ENCODE measurements around the gene LIN28A. TPM values are rescaled to one million over a fixed set of nuclear protein-coding genes. Genes with fewer than 3 reads are reported as not detected.

The LIN28A gene
- total and polyA plus RNA-seq, 10 of the 15 experiments (the other 5 are each of a cell fraction or from before 2014, with no cell fraction given), result 0.13 to 0.59 (median 0.30) TPM; not detected in 7

GRCh38 chr1:26472901-26473845, 62.6 kb downstream of the LIN28A start:
- BruUV-seq (replicated peaks), result TSS peak; percentile 69
- Histone ChIP-seq H3K4me2 (ENCODE audit: control insufficient read depth, insufficient read depth) (peak overlapping the region; percentile 77), H3K4me1 (ENCODE audit: control insufficient read depth, insufficient read depth, low read length) (peaks cover 19% of the 10 kb centered on the region), H3K27ac (ENCODE audit: control insufficient read depth, insufficient read depth) (peak overlapping the region; percentile 98), H3K36me3 (ENCODE audit: control insufficient read depth in 2 of 2, insufficient read depth in 2 of 2, low read length in 1 of 2) (peaks cover 11 to 34% of the 10 kb centered on the region in 2 experiments), H3K79me2 (ENCODE audit: control insufficient read depth, insufficient read depth, low read length) (peaks cover 25% of the 10 kb centered on the region), H4K20me1 (ENCODE audit: control insufficient read depth, insufficient read depth) (no peaks in the 10 kb centered on the region; the same call in 1 of the 2 replicates), H3K9me3 (replicated peaks; ENCODE audit: control insufficient read depth, insufficient read depth, low read length) (no peaks in the 10 kb centered on the region), H2AFZ (ENCODE audit: control insufficient read depth, low read depth, low read length) (no peak overlapping the region), H3K4me3 (peak overlapping the region; percentile 84), H3K27me3 (replicated peaks in 1 of 2; ENCODE audit: control insufficient read depth in 2 of 2, insufficient read depth in 2 of 2, low read length in 1 of 2) (no peaks in the 10 kb centered on the region), H3K9ac (ENCODE audit: control insufficient read depth, insufficient read depth, low read length) (peak overlapping the region; percentile 98)
- DNase-seq (ENCODE audit: low read depth, low spot score) (peak; percentile 67), ATAC-seq (peak; percentile 81), FAIRE-seq (peak; percentile 41)
- POLR2A ChIA-PET, result interaction anchor here (0.6 to 4.5 kb wide), 5 partner anchors 17 to 970 kb away, joined by 3 to 24 read pairs (median 4); partner anchors contain the start of genes CD52 and DHDDS
- in situ Hi-C loops (cut with MboI) (no loop called here), intact Hi-C loops (cut with micrococcal nuclease; ENCODE audit: unreplicated experiment) (no loop called here)
- SMC1A ChIA-PET (ENCODE audit: uncharacterized antibody, unreplicated experiment), result no interaction called here
- CTCF ChIA-PET, result interaction anchor here (0.6 to 3.6 kb wide), 3 partner anchors 13 to 93 kb away, joined by 3 to 14 read pairs (median 3); no protein-coding TSS in a partner anchor
- RAD21 ChIA-PET (ENCODE audit: unreplicated experiment), result interaction anchor here (2.8 kb wide), 1 partner anchor 28 kb away, joined by 12 read pairs; no protein-coding TSS in a partner anchor
- 2% methylated on average over 52 of the region's 71 CpGs for WGBS (ENCODE audit: insufficient coverage, insufficient replicate concordance, low lambda C conversion rate, missing lambda C conversion rate)
- TF ChIP-seq E2F8 (IDR thresholded peaks at IDR 0.05; ENCODE audit: low read depth, partially characterized antibody) (no peak), LARP7 (IDR thresholded peaks at IDR 0.05) (0 out of 2 replicates have a peak, but pooled peaks have one; percentile 25), WRNIP1 (IDR thresholded peaks at IDR 0.05; ENCODE audit: borderline replicate concordance, low read depth, low read length) (no peak), RUNX3 (IDR thresholded peaks at IDR 0.05; ENCODE audit: low read length) (peak; percentile 54), ELK1 (IDR thresholded peaks at IDR 0.05; ENCODE audit: low read depth, low read length) (no peak), SMAD1 (IDR thresholded peaks at IDR 0.05; ENCODE audit: low read depth, partially characterized antibody) (no peak), RELA (IDR thresholded peaks at IDR 0.05; ENCODE audit: borderline replicate concordance, partially characterized antibody) (no peak), MEF2A (IDR thresholded peaks at IDR 0.05; ENCODE audit: insufficient read depth, low read depth, low read length) (0 out of 2 replicates have a peak, but pooled peaks have one; percentile 25), ZNF274 (IDR thresholded peaks at IDR 0.05; ENCODE audit: insufficient read depth, insufficient read length) (no peak), ZNF687 (IDR thresholded peaks at IDR 0.05) (no peak), EP300 (IDR thresholded peaks at IDR 0.05; ENCODE audit: borderline replicate concordance in 1 of 2, control insufficient read depth in 1 of 2, low read depth in 2 of 2, low read length in 2 of 2) (no peak), CREM (IDR thresholded peaks at IDR 0.05; ENCODE audit: low read depth) (no peak), MEF2B (IDR thresholded peaks at IDR 0.05; ENCODE audit: partially characterized antibody, poor library complexity, severe bottlenecking) (peak; percentile 32), RAD51 (IDR thresholded peaks at IDR 0.05) (no peak)
